ENCODE data around the gene LNX1. TPM values are rescaled to one million over a fixed set of nuclear protein-coding genes. Genes with fewer than 3 reads are reported as not detected.

Gene LNX1
- total RNA-seq, 1 experiment from 2014 or later, result 1.7 TPM

- peak overlapping the region; percentile 82 for H2BK120ac ChIP-seq (ENCODE audit: low read depth, low read length, poor library complexity, severe bottlenecking)
- H4K8ac ChIP-seq (replicated peaks; ENCODE audit: insufficient read length, low read depth, low read length), result no peak overlapping the region
- H4K91ac ChIP-seq (ENCODE audit: insufficient read length, low read depth, low read length), result no peak overlapping the region
- Mint-ChIP-seq H3K27ac (no peak overlapping the region), H3K27me3 (ENCODE audit: low read depth) (peaks cover 24% of the 10 kb centered on the region), H3K4me3 (no peak overlapping the region), H3K4me1 (peaks cover 38 to 48% of the 10 kb centered on the region in 2 experiments), H3K36me3 (ENCODE audit: insufficient read depth in 1 of 3, low read depth in 3 of 3) (no peaks in the 10 kb centered on the region), H3K9me3 (no peaks in the 10 kb centered on the region; a peak in 1 of 5 replicates)
- H3K79me1 ChIP-seq (ENCODE audit: insufficient read depth, low read depth, low read length, poor library complexity, severe bottlenecking), result no peaks in the 10 kb centered on the region
- no peak overlapping the region for H3K14ac ChIP-seq (ENCODE audit: insufficient read depth, low read length)
- no peak overlapping the region for H4K5ac ChIP-seq (ENCODE audit: insufficient read length, low read depth, low read length)
- WGBS (ENCODE audit: extremely low coverage, insufficient read length, low lambda C conversion rate), result no CpG with 5 or more reads among the region's 3 CpGs
- H3K27me3 ChIP-seq (ENCODE audit: insufficient read depth, low read length), result no peaks in the 10 kb centered on the region
- H3K23me2 ChIP-seq (ENCODE audit: insufficient read length, low read depth, low read length, poor library complexity, severe bottlenecking), result no peaks in the 10 kb centered on the region
- H3K9me3 ChIP-seq (ENCODE audit: control insufficient read depth, low read depth, low read length), result no peaks in the 10 kb centered on the region
- H4K20me1 ChIP-seq (ENCODE audit: control insufficient read depth, insufficient read depth, insufficient read length), result no peaks in the 10 kb centered on the region
- H3K9ac ChIP-seq (ENCODE audit: extremely low read depth, insufficient read length, low read length), result no peak overlapping the region
- H2BK15ac ChIP-seq (ENCODE audit: low read depth, low read length), result no peak overlapping the region
- no peak overlapping the region for H2BK12ac ChIP-seq (ENCODE audit: insufficient read length, low read depth, low read length)
- H3K27ac ChIP-seq (ENCODE audit: insufficient read length, low read depth, low read length), result no peak overlapping the region
- H3K4me1 ChIP-seq (ENCODE audit: insufficient read depth, low read length), result peaks cover 3% of the 10 kb centered on the region; the same call in 1 of the 2 replicates
- H3K4me2 ChIP-seq (ENCODE audit: insufficient read depth, insufficient read length, low read length), result no peak overlapping the region
- no peak overlapping the region for H2AFZ ChIP-seq (ENCODE audit: low read length)
- H3T11ph ChIP-seq (ENCODE audit: low read length), result no peak overlapping the region
- H3K4ac ChIP-seq (ENCODE audit: low read depth, low read length), result no peak overlapping the region
- no peaks in the 10 kb centered on the region for H3K79me2 ChIP-seq (ENCODE audit: insufficient read depth, low read length)
- H2BK5ac ChIP-seq (ENCODE audit: insufficient read length, low read length), result no peak overlapping the region
- no peak for DNase-seq
- H2BK20ac ChIP-seq (ENCODE audit: low read depth, low read length, poor library complexity, severe bottlenecking), result no peak overlapping the region
- H2AK5ac ChIP-seq (ENCODE audit: insufficient read length, low read length), result no peak overlapping the region
- H3K23ac ChIP-seq (ENCODE audit: insufficient read length, low read depth, low read length), result no peak overlapping the region
- H3K18ac ChIP-seq (ENCODE audit: insufficient read length, low read depth, low read length), result no peak overlapping the region
- TF ChIP-seq CTCF (conservative IDR thresholded peaks at IDR 0.05), result no peak
- no peak overlapping the region for H3K56ac ChIP-seq (ENCODE audit: insufficient read length, low read depth, low read length)
Observed at GRCh38 chr4:53545942-53546581, 45.2 kb downstream of the LNX1 start.
